ENCODE results near the gene ZBTB16.

ZBTB16 gene

DNA sequence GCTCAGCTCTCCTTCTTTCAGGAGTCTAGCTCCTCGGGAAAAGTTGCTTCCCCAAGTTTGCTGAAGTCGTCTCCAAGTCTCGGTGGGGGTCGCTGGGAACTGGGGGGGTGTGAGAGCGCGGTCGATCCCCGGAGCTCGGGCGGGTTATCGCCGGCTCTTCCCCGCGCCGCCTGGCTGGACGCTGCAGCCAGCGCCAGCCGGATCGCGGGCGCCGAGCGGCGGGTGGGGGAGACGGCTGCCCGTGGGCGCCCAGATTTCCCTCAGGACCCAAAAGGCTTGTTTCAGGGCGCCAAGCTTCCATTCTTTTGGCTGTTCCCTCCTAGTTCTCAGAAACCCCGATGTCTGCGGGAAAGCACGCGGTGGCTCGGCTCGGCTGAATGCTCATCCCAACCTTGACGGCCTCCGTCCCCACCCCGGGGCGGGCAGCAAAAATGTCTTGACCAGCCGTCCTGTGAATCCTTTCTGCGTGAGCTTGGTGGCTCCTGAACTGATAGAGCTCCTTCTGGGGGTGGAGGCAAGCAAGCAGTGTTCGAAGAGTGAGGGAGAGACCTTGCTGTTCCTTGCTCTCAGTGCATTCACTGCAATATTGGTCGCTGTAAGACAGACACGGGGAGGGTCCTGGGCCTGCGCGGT, 1.7 kb downstream of the ZBTB16 start:
- Histone ChIP-seq H3K4me3 (ENCODE audit: low read length) (peak overlapping the region; percentile 38), H2BK5ac (ENCODE audit: low read length) (no peak overlapping the region), H3K23ac (ENCODE audit: low read length) (peak overlapping the region; percentile 80), H3K4me1 (ENCODE audit: control insufficient read depth, low read depth, low read length) (no peaks in the 10 kb centered on the region), H3K27ac (ENCODE audit: low read depth, low read length) (no peak overlapping the region), H3K4ac (ENCODE audit: low read depth, low read length) (no peak overlapping the region), H4K5ac (ENCODE audit: low read length) (no peak overlapping the region), H2BK120ac (ENCODE audit: low read depth, low read length) (no peak overlapping the region), H2AK5ac (ENCODE audit: low read length) (no peak overlapping the region), H3K9ac (ENCODE audit: low read length) (peak overlapping the region; percentile 47), H3K56ac (ENCODE audit: low read length) (peak overlapping the region; percentile 56), H2BK15ac (replicated peaks; ENCODE audit: low read depth) (no peak overlapping the region), H3K36me3 (ENCODE audit: control insufficient read depth, insufficient read depth, low read length) (no peaks in the 10 kb centered on the region), H3K27me3 (ENCODE audit: insufficient read depth, low read length, poor library complexity) (peaks cover 54% of the 10 kb centered on the region), H3K18ac (ENCODE audit: low read length) (no peak overlapping the region), H3K4me2 (ENCODE audit: low read length) (peak overlapping the region; percentile 85), H3K79me2 (ENCODE audit: control insufficient read depth, insufficient read depth, low read length) (no peaks in the 10 kb centered on the region), H4K8ac (ENCODE audit: low read depth, low read length) (no peak overlapping the region), H3K79me1 (ENCODE audit: low read length) (no peaks in the 10 kb centered on the region)
- DNase-seq = no peak
- WGBS (ENCODE audit: extremely low coverage, insufficient coverage, low lambda C conversion rate) = no CpG with 5 or more reads among the region's 45 CpGs

DNA sequence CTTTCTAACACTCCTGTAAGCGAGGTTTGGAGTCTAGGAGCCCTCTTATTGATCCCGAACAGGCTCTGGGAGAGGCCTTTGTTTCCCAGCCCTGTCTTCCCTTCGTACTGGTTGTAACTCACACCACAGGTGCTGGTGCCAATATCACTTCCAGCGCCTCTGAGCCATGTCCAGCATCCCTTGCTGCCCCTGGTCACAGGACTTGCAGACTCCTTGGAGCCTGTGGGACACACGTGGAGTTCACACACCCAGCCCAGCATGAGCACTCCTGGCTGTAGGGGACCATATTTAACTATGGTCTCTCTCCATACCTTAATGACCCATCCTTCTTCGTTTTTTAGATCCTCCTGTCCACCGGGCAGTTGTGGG, 2.2 kb downstream of the ZBTB16 start:
- Histone ChIP-seq H3K4me3 (ENCODE audit: low read length) (no peak overlapping the region), H3K36me3 (ENCODE audit: control insufficient read depth, insufficient read depth, low read length) (no peaks in the 10 kb centered on the region), H3K18ac (ENCODE audit: low read length) (no peak overlapping the region), H3K9ac (ENCODE audit: low read length) (no peak overlapping the region), H4K5ac (ENCODE audit: low read length) (no peak overlapping the region), H2BK5ac (ENCODE audit: low read length) (no peak overlapping the region), H3K4ac (ENCODE audit: low read depth, low read length) (no peak overlapping the region), H3K23ac (ENCODE audit: low read length) (no peak overlapping the region), H3K4me1 (ENCODE audit: control insufficient read depth, low read depth, low read length) (no peaks in the 10 kb centered on the region), H3K56ac (ENCODE audit: low read length) (no peak overlapping the region), H3K27ac (ENCODE audit: low read depth, low read length) (no peak overlapping the region), H4K8ac (ENCODE audit: low read depth, low read length) (no peak overlapping the region), H3K27me3 (ENCODE audit: insufficient read depth, low read length, poor library complexity) (peaks cover 51% of the 10 kb centered on the region), H3K79me2 (ENCODE audit: control insufficient read depth, insufficient read depth, low read length) (no peaks in the 10 kb centered on the region), H2AK5ac (ENCODE audit: low read length) (no peak overlapping the region), H2BK15ac (replicated peaks; ENCODE audit: low read depth) (no peak overlapping the region), H2BK120ac (ENCODE audit: low read depth, low read length) (no peak overlapping the region), H3K79me1 (ENCODE audit: low read length) (no peaks in the 10 kb centered on the region), H3K4me2 (ENCODE audit: low read length) (no peak overlapping the region)
- DNase-seq = no peak
- WGBS (ENCODE audit: extremely low coverage, insufficient coverage, low lambda C conversion rate) = no CpG with 5 or more reads among the region's 7 CpGs

DNA sequence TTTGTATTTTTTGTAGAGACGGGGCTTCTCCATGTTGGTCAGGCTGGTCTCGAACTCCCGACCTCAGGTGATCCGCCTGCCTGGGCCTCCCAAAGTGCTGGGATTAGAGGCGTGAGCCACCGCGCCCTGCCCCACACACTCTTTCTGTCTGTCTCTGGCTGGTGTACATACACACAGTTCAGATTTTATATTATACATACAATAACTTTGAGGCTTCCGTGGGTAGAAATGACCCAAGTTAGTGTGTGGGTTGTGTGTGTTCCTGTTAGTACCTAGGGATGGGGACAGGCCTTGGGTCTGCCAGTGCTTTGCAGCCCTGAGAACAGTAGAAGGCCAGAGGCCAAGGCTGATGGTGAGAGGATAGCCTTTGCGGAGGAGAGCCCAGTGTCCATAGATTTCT, 2.8 kb downstream of the ZBTB16 start:
- Histone ChIP-seq H3K4me3 (ENCODE audit: low read length) (no peak overlapping the region), H3K56ac (ENCODE audit: low read length) (no peak overlapping the region), H3K36me3 (ENCODE audit: control insufficient read depth, insufficient read depth, low read length) (no peaks in the 10 kb centered on the region), H2BK120ac (ENCODE audit: low read depth, low read length) (no peak overlapping the region), H4K8ac (ENCODE audit: low read depth, low read length) (no peak overlapping the region), H4K5ac (ENCODE audit: low read length) (no peak overlapping the region), H3K9ac (ENCODE audit: low read length) (no peak overlapping the region), H3K79me2 (ENCODE audit: control insufficient read depth, insufficient read depth, low read length) (no peaks in the 10 kb centered on the region), H3K23ac (ENCODE audit: low read length) (no peak overlapping the region), H2BK5ac (ENCODE audit: low read length) (no peak overlapping the region), H3K79me1 (ENCODE audit: low read length) (no peaks in the 10 kb centered on the region), H2AK5ac (ENCODE audit: low read length) (no peak overlapping the region), H3K27me3 (ENCODE audit: insufficient read depth, low read length, poor library complexity) (peaks cover 46% of the 10 kb centered on the region), H3K4ac (ENCODE audit: low read depth, low read length) (no peak overlapping the region), H3K27ac (ENCODE audit: low read depth, low read length) (no peak overlapping the region), H3K18ac (ENCODE audit: low read length) (no peak overlapping the region), H3K4me1 (ENCODE audit: control insufficient read depth, low read depth, low read length) (no peaks in the 10 kb centered on the region), H3K4me2 (ENCODE audit: low read length) (no peak overlapping the region), H2BK15ac (replicated peaks; ENCODE audit: low read depth) (no peak overlapping the region)
- DNase-seq = no peak
- WGBS (ENCODE audit: extremely low coverage, insufficient coverage, low lambda C conversion rate) = no CpG with 5 or more reads among the region's 9 CpGs

DNA sequence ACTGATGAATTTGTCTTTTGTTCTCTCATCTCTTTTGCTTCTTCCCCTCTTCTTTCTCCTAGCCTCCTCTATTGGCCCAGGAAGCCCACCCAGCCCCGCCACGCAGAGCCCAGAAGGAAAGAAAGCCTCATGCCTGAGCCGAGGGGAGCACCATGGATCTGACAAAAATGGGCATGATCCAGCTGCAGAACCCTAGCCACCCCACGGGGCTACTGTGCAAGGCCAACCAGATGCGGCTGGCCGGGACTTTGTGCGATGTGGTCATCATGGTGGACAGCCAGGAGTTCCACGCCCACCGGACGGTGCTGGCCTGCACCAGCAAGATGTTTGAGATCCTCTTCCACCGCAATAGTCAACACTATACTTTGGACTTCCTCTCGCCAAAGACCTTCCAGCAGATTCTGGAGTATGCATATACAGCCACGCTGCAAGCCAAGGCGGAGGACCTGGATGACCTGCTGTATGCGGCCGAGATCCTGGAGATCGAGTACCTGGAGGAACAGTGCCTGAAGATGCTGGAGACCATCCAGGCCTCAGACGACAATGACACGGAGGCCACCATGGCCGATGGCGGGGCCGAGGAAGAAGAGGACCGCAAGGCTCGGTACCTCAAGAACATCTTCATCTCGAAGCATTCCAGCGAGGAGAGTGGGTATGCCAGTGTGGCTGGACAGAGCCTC, 3.8 kb downstream of the ZBTB16 start:
- H3K27me3 ChIP-seq (ENCODE audit: insufficient read depth, low read length, poor library complexity) = peaks cover 36% of the 10 kb centered on the region
- H3K4me3 ChIP-seq (ENCODE audit: low read length) = no peak overlapping the region
- no peak overlapping the region for H3K18ac ChIP-seq (ENCODE audit: low read length)
- no peak overlapping the region for H2AK5ac ChIP-seq (ENCODE audit: low read length)
- H2BK120ac ChIP-seq (ENCODE audit: low read depth, low read length) = no peak overlapping the region
- H2BK5ac ChIP-seq (ENCODE audit: low read length) = no peak overlapping the region
- no peaks in the 10 kb centered on the region for H3K79me2 ChIP-seq (ENCODE audit: control insufficient read depth, insufficient read depth, low read length)
- DNase-seq = no peak
- H3K9ac ChIP-seq (ENCODE audit: low read length) = no peak overlapping the region
- H3K36me3 ChIP-seq (ENCODE audit: control insufficient read depth, insufficient read depth, low read length) = no peaks in the 10 kb centered on the region
- no CpG with 5 or more reads among the region's 26 CpGs for WGBS (ENCODE audit: extremely low coverage, insufficient coverage, low lambda C conversion rate)
- no peak overlapping the region for H3K56ac ChIP-seq (ENCODE audit: low read length)
- no peaks in the 10 kb centered on the region for H3K4me1 ChIP-seq (ENCODE audit: control insufficient read depth, low read depth, low read length)
- no peak overlapping the region for H2BK15ac ChIP-seq (replicated peaks; ENCODE audit: low read depth)
- H3K27ac ChIP-seq (ENCODE audit: low read depth, low read length) = no peak overlapping the region
- H3K23ac ChIP-seq (ENCODE audit: low read length) = no peak overlapping the region
- H4K5ac ChIP-seq (ENCODE audit: low read length) = no peak overlapping the region
- no peak overlapping the region for H3K4me2 ChIP-seq (ENCODE audit: low read length)
- H3K4ac ChIP-seq (ENCODE audit: low read depth, low read length) = no peak overlapping the region
- no peak overlapping the region for H4K8ac ChIP-seq (ENCODE audit: low read depth, low read length)
- H3K79me1 ChIP-seq (ENCODE audit: low read length) = no peaks in the 10 kb centered on the region

DNA sequence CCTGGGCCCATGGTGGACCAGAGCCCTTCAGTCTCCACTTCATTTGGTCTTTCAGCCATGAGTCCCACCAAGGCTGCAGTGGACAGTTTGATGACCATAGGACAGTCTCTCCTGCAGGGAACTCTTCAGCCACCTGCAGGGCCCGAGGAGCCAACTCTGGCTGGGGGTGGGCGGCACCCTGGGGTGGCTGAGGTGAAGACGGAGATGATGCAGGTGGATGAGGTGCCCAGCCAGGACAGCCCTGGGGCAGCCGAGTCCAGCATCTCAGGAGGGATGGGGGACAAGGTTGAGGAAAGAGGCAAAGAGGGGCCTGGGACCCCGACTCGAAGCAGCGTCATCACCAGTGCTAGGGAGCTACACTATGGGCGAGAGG, 4.3 kb downstream of the ZBTB16 start:
- H3K18ac ChIP-seq (ENCODE audit: low read length) = no peak overlapping the region
- no peak overlapping the region for H3K56ac ChIP-seq (ENCODE audit: low read length)
- no peak overlapping the region for H3K4me2 ChIP-seq (ENCODE audit: low read length)
- no peak overlapping the region for H2BK120ac ChIP-seq (ENCODE audit: low read depth, low read length)
- H2BK5ac ChIP-seq (ENCODE audit: low read length) = no peak overlapping the region
- WGBS (ENCODE audit: extremely low coverage, insufficient coverage, low lambda C conversion rate) = no CpG with 5 or more reads among the region's 8 CpGs
- no peak for DNase-seq
- H2BK15ac ChIP-seq (replicated peaks; ENCODE audit: low read depth) = no peak overlapping the region
- no peak overlapping the region for H2AK5ac ChIP-seq (ENCODE audit: low read length)
- H3K23ac ChIP-seq (ENCODE audit: low read length) = no peak overlapping the region
- no peak overlapping the region for H3K27ac ChIP-seq (ENCODE audit: low read depth, low read length)
- no peak overlapping the region for H3K4ac ChIP-seq (ENCODE audit: low read depth, low read length)
- no peak overlapping the region for H4K5ac ChIP-seq (ENCODE audit: low read length)
- no peaks in the 10 kb centered on the region for H3K36me3 ChIP-seq (ENCODE audit: control insufficient read depth, insufficient read depth, low read length)
- no peak overlapping the region for H3K9ac ChIP-seq (ENCODE audit: low read length)
- no peaks in the 10 kb centered on the region for H3K4me1 ChIP-seq (ENCODE audit: control insufficient read depth, low read depth, low read length)
- no peaks in the 10 kb centered on the region for H3K79me2 ChIP-seq (ENCODE audit: control insufficient read depth, insufficient read depth, low read length)
- no peaks in the 10 kb centered on the region for H3K79me1 ChIP-seq (ENCODE audit: low read length)
- H4K8ac ChIP-seq (ENCODE audit: low read depth, low read length) = no peak overlapping the region
- no peak overlapping the region for H3K4me3 ChIP-seq (ENCODE audit: low read length)
- peaks cover 31% of the 10 kb centered on the region for H3K27me3 ChIP-seq (ENCODE audit: insufficient read depth, low read length, poor library complexity)

DNA sequence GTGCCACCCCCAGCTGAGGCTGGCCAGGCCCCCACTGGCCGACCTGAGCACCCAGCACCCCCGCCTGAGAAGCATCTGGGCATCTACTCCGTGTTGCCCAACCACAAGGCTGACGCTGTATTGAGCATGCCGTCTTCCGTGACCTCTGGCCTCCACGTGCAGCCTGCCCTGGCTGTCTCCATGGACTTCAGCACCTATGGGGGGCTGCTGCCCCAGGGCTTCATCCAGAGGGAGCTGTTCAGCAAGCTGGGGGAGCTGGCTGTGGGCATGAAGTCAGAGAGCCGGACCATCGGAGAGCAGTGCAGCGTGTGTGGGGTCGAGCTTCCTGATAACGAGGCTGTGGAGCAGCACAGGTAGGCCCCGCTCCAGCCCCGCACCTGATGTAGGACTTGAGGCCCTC, 4.7 kb downstream of the ZBTB16 start:
- Histone ChIP-seq H3K4ac (ENCODE audit: low read depth, low read length) (no peak overlapping the region), H3K27me3 (ENCODE audit: insufficient read depth, low read length, poor library complexity) (peaks cover 28% of the 10 kb centered on the region), H2BK5ac (ENCODE audit: low read length) (no peak overlapping the region), H3K79me2 (ENCODE audit: control insufficient read depth, insufficient read depth, low read length) (no peaks in the 10 kb centered on the region), H2BK120ac (ENCODE audit: low read depth, low read length) (no peak overlapping the region), H3K4me2 (ENCODE audit: low read length) (no peak overlapping the region), H3K4me3 (ENCODE audit: low read length) (no peak overlapping the region), H4K8ac (ENCODE audit: low read depth, low read length) (no peak overlapping the region), H4K5ac (ENCODE audit: low read length) (no peak overlapping the region), H3K4me1 (ENCODE audit: control insufficient read depth, low read depth, low read length) (no peaks in the 10 kb centered on the region), H3K36me3 (ENCODE audit: control insufficient read depth, insufficient read depth, low read length) (no peaks in the 10 kb centered on the region), H2AK5ac (ENCODE audit: low read length) (no peak overlapping the region), H3K79me1 (ENCODE audit: low read length) (no peaks in the 10 kb centered on the region), H3K18ac (ENCODE audit: low read length) (no peak overlapping the region), H3K23ac (ENCODE audit: low read length) (no peak overlapping the region), H3K56ac (ENCODE audit: low read length) (no peak overlapping the region), H3K9ac (ENCODE audit: low read length) (no peak overlapping the region), H2BK15ac (replicated peaks; ENCODE audit: low read depth) (no peak overlapping the region), H3K27ac (ENCODE audit: low read depth, low read length) (no peak overlapping the region)
- WGBS (ENCODE audit: extremely low coverage, insufficient coverage, low lambda C conversion rate) = no CpG with 5 or more reads among the region's 14 CpGs
- no peak for DNase-seq
